ENCODE measurements around the gene MYOM1.

The MYOM1 gene

GRCh38 chr18:3115447-3116030 is 104.2 kb downstream of the MYOM1 start:
- no peak overlapping the region for H3K4me3 ChIP-seq (ENCODE audit: low read depth, low read length)
- DNase-seq (ENCODE audit: low read depth) = no peak
- no peak for TF ChIP-seq CTCF (conservative IDR thresholded peaks at IDR 0.05; ENCODE audit: low read depth, low read length)

DNA sequence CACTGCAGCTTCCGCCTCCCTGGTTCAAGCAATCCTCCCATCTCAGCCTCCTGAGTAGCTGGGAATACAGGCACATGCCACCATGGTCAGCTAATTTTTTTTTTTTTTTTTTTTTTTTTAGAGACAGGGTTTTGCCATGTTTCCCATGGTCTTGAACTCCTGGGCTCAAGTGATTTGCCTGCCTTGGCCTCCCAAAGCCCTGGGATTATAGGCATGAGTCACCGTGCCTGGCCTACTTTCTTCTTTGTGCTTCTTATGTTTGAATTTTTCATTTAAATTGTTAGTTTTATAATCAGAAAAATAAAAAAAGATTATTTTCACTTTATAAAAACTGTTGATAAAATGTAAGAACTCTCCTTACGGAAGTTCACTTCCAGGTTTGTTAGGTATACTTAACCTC is 105.3 kb downstream of the MYOM1 start:
- no peak for TF ChIP-seq CTCF (conservative IDR thresholded peaks at IDR 0.05; ENCODE audit: low read depth, low read length)
- no peak for DNase-seq (ENCODE audit: low read depth)
- H3K4me3 ChIP-seq (ENCODE audit: low read depth, low read length) = no peak overlapping the region

GRCh38 chr18:3114026-3114425 is 105.7 kb downstream of the MYOM1 start:
- H3K4me3 ChIP-seq (ENCODE audit: low read depth, low read length) = no peak overlapping the region
- TF ChIP-seq CTCF (conservative IDR thresholded peaks at IDR 0.05; ENCODE audit: low read depth, low read length) = no peak
- DNase-seq (ENCODE audit: low read depth) = no peak

GRCh38 chr18:3111523-3112240 is 108.1 kb downstream of the MYOM1 start:
- no peak for TF ChIP-seq CTCF (conservative IDR thresholded peaks at IDR 0.05; ENCODE audit: low read depth, low read length)

DNA sequence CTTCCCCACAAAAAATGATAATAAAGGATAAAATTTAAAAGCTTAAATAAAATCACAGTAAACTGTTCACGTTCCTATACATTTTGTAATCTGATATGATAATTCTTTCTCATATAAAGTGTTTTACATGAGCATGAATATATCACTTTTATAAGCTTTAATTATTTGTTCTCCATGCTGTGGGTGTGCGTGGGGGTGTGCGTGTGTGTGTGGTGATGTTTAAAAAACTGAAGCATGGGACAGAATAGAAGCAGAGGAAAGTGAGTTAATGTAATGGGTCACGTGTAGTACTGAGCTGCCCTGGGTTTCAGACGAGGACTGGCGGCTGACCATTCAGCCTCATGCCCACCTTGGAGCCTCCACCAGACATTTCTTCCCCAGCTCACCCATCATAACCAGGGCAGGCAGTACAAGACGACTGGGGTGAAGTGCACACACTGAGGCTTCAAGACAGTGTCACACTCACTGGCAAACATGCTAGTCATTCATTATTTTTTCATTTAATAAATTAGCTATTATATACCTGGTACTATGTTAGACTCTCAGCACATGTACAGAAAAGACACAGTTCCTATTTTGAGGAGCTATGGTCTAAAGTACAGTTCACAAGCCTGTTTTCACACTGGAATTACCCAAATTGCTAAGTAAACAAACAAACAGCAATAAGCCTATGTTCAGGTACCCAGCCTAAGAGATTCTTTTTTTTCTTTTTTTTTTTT is 109.6 kb downstream of the MYOM1 start:
- no peak overlapping the region for H3K4me3 ChIP-seq (ENCODE audit: low read depth, low read length)
- TF ChIP-seq CTCF (conservative IDR thresholded peaks at IDR 0.05; ENCODE audit: low read depth, low read length) = no peak
- no peak for DNase-seq (ENCODE audit: low read depth)

More at GRCh38 chr18:3111523-3112240, 108.1 kb downstream of the MYOM1 start:
- no peak overlapping the region for H3K4me3 ChIP-seq (ENCODE audit: low read depth, low read length)
- no peak for DNase-seq (ENCODE audit: low read depth)

DNA sequence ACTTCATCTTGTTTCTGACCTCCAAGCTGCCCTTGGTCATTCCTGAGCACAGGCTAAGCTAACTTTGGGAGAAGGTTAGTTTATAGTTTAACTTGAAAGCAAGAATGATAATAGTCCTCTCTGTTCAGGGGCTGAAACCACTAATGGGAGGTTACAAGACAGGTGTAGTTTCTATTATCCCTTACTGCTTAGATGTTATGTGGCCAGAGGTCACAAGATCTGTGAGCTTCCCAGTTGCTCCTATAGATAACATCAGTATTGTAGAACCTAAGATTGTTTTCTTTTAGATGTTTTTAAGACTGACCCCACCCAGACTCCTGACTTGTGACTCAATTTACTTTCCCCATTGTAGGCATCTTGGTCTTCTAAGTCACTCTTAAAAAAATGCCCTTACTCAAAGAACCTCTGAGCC is 112.0 kb downstream of the MYOM1 start:
- TF ChIP-seq CTCF (conservative IDR thresholded peaks at IDR 0.05; ENCODE audit: low read depth, low read length) = no peak
- no peak overlapping the region for H3K4me3 ChIP-seq (ENCODE audit: low read depth, low read length)
- no peak for DNase-seq (ENCODE audit: low read depth)

Data from choroid plexus epithelial cell (primary cell).